HG03175 (cell line): ENCODE measurements around the gene UBE2R2.
A peak's percentile ranks its signal among the peaks of the same experiment; 100 is the strongest.
"Not testable (repeated sequence)": the region's sequence is repeated elsewhere in the genome, so short reads cannot be mapped to it uniquely, and the experiment has no call there.

Experiments
- ATAC-seq: cut with Tn5 transposase; IDR thresholded peaks from one replicate; pipeline ENCODE4 v1.9.1; 2021; ENCODE audit warnings: mild to moderate bottlenecking, moderate library complexity; ENCODE audit not compliant: unreplicated experiment

The UBE2R2 gene, protein sequence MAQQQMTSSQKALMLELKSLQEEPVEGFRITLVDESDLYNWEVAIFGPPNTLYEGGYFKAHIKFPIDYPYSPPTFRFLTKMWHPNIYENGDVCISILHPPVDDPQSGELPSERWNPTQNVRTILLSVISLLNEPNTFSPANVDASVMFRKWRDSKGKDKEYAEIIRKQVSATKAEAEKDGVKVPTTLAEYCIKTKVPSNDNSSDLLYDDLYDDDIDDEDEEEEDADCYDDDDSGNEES

DNA sequence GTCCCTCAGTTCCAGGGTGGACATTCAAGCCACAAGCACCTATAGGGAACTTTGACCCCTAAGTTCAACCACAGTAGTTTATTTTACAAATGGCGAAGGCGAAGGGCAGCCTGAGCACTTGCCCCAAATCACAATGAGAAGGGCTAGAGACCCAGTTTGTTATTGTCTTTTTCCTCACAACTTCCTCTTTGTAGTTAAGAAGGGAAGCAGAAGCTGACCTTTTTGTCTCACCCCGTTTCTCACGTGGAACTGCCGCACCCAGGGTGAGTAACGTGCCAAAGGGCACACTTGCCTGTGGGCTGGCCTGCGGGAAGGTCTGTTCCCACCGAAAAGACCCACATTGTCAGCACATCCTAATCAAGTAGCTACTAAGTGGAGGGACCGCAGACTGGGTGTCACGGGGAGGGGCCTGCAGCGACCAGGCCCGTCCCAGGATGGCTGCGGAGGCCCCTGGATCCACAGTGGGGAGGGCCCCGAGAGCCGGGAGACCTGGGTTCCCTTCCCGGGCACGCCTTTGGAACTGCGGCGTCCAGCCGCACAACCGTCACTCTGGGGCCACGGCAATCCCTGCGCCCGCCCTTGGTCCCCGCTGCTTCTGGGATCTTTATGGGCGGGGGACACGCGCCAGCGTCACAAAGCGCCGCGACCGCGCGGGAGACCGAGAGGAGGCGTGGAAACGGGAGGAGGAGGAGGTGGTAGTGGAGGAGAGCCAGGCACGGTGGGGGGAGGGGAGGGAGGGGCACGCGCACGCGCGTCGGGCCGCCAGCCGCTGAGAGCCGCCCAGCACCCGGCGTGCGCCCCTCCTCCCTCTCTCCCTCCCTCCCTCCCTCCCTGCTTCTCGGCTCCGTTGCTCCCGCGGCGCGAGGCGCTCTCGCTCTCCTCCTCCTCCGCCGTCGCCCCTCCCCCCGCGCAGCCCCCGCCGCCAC is at the start of gene UBE2R2:
Gene UBE2R2, plus strand, starts transcription at position 834 of the 926 bp plus-strand sequence. CDS start 598 bp downstream, outside the sequence.
- peak; percentile 64 for ATAC-seq

DNA sequence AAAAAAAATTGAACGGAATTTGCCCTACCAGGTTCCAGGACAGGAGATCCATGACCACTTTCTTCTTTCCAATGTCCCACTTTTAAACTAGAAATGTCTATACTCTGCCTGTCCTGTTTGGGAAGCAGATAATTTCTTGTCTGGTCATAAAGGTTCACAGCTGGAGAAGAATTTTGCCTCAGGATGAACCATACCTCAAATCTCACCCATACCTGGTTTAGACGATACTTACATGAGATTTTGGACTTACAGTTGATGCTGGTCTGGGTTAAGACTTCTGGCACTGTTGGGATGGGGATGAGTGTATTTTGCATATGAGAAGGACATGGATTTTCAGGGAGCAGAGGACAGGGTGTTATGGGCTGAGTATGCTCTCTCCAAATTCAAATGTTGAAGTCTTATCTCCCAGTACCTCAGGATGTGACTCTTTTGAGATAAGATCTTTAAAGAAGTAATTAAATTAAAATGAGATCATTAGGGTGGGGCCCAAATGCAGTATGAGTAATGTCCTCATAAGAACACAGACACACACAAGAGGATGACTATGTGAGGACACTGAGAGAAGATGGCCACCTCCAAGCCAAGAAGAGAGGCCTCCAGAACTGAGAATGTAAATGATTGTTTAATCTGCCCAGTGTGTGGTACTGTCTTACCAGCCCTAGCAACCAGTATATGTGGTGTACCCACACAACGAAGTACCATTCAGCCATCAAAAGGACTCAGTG is 46.6 kb upstream of the UBE2R2 start:
- not testable (repeated sequence) for ATAC-seq

DNA sequence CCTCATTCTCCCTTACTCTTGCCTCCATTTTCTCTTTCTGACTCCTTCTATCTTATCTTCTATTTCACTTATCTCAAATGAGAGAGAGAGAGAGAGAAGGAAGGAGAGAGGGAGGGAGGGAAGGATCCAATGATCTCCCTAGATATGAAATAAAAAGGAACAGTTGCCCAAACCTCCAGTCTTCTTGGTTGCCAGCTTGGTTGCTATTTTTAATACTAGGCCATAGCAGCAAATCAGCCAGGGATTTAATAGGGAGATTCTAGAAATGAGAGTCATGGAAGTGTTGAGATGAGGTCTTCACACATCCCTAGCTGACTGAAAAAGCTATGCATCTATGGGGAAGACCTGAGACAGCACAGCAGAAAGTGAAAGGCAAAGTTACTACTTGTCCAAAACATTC is 43.8 kb upstream of the UBE2R2 start:
- not testable (repeated sequence) for ATAC-seq

DNA sequence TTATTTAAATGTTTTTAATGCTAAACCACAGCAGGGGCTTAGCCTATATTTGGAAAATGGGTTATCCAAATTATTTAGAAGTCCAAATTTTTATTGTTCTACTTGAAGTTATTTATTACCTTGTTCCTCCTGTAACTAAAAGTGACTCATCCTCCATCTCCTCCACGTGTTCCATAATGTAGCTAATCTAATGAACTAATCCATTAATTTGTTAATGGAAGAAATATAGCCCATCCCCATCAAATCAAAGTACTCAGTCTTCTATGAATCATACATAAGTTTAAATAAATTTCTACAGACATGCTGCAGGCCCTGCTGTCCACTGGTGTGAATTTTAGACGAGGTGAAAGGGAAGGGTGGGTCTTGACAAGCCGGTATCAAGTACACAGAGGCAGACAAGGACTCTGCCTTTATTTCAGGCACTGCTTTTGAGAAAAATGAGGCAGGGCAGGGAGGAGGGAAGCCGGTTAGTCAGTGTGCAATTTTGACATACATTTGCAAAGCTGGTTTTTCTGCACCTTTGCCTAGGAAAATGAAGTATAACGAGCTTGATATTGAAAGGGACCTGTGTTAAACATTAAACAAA is 42.8 kb upstream of the UBE2R2 start:
- ATAC-seq: not testable (repeated sequence)

DNA sequence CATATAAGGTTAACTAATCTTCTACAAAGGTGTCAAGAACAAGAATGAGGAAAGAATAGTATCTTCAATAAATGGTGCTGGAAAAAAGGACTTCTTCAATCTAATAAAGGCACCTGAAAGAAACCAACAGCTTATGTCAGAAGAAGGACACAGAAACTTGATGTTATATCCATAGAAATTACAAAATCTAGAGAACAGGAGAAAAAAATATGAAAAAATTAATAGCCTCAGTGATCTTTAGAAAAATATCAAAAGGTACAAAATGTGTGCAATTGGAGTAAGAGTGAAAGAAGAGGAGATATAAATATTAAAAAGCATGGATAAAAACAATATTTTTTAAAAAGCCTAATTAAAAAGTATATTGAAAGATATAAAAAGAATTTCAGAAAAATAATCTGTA is 40.4 kb upstream of the UBE2R2 start:
- no peak for ATAC-seq

DNA sequence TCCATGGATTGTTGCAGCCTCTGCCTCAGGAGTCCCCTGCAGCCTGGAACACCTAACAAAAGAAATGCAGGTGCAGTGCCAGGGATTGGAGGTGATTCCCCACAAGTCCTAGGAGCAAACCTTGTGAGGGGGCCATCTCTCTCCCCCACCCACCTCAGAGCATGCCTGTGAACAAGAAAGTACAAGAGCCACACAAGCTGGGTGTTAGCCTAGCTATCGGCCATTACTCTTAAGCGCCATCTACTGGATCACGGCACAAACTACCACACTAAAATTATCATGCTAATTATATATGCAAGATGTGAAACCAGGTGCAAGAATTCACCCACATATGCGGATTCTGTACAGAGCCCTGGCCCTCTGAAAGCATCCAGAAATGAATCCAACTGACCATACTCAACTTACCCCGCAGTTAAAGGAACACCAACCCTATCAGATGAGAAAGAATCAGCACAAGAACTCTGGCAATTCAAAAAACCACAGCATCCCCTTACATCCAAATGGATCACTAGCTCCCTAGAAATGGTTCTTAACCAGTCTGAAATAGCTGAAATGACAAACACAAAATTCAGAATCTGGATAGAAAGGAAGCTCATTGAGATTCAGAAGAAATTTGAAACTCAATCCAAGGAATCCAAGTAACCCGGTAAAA is 38.1 kb upstream of the UBE2R2 start:
- ATAC-seq: peak; percentile 78

DNA sequence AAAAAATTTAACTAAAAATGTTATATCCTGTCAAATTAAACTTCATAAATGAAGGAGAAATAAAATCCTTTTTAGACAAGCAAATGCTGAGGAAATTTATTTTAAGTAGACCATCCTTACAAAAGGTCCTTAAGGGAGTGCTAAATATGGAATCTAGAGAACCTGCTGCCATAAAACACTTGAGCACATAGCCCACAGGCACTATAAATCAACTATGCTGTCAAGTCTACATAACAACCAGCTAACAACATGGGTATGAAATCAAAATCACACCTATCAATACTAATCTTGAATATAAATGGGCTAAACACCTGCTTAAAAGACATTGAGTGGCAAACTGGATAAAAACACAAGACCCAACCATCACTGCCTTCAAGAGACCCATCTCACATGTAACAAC is 36.7 kb upstream of the UBE2R2 start:
- no peak for ATAC-seq

DNA sequence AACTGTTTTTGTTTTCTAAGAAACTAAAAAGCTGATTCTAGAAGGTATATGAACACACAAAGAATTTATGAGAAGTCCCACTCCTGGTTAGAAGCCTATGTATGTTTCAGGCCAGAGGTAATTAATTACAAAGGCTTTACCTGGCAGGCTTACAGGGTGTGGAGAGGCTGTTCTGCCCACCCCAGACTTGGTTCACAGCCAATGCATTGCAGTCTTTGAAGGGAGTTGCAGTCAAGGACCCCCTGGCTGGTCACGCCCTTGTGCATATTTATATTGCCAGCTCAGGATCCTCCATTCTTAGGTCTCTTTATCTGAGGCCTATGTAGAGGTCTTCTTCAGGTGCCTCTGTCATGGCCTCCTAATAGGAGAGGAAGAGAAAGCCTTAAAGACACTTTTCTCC is 35.2 kb upstream of the UBE2R2 start:
- ATAC-seq: no peak

DNA sequence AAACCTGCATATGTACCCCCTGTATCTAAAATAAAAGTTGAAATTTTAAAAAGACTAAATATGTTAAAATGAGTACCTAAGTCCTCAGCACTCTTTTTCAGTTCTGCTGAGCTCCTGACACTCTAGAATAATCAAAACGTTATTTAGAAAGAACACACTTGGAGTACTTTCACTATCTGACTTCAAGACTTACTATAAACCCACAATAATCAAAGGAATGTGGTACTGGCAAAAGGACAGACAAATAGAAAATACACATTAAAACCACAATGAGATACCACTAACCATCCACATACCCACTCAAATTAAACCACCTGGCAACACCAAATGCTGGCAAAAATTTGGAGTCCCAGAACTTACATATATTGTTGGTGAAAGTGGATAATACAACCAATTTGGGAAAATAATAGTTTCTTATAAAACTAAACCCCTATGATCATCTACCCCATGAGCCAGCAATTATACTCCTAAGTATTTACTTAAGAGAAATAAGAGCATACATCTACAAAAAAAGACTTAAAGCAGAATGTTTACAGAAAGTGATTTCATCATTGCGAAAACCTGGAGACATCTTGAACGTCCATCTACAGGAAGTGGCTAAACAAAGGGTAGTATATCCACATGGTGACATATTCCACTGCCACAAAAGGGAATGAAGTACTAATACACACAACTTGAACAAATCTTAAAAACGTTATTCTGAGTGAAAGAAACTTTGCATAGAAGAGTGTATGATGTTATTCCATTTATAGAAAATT is 34.4 kb upstream of the UBE2R2 start:
- ATAC-seq: no peak

DNA sequence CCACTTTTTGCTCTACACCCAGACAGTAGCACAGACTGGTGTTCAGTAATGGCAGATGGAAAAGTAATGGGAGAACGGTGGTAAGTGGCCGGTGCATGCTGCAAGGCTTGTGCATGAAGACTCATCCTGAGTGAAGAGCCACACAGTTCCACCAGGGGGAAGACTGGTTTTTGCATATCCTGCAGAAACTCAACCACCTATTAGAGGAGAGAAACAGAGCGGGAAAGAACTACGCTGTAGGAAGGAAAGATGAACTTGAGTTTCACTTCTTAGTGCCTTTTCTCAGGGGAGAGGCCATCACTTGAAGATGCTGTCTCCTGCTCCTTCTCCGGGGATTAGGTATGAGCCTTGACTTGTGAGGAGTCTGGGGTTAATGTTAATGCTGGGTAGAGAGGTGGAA is 31.0 kb upstream of the UBE2R2 start:
- ATAC-seq: no peak

DNA sequence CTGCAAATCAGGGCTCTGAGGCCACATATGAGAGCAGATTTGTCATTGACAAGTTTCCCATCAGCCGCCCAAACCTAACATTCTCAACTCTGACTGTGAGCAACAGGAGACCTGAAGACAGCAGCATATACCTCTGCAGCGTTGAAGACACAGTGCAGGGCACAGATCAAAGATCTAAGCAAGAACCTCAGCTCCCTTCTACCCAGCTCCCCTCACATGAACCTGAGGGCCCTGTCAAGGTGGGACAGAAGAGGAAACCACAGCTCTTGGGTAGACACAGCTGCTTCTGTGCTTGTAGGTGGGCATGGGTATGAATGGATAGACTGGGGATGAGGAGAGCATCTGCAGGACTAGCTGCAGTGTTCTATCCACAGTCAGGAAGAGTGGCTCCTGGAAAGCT is 30.3 kb upstream of the UBE2R2 start:
- no peak for ATAC-seq

DNA sequence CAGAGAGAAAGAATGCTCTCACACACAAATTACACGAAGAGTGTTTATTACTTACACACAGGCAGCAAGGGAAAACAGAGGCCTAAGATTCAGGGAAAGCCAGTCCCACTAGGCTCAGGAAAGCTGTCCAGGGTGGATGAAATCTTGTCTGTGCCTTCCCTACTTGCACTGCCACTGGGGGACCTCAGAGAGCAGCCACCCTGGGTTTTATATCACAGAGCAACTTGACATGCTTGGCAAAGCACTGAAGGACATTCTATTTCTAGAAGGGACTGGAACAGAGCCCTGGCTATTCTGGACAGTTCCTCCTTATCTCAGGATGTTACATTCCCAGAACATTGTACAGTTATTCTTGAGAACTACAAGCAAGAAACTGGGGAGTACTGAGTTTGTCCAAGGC is 29.1 kb upstream of the UBE2R2 start:
- no peak for ATAC-seq

DNA sequence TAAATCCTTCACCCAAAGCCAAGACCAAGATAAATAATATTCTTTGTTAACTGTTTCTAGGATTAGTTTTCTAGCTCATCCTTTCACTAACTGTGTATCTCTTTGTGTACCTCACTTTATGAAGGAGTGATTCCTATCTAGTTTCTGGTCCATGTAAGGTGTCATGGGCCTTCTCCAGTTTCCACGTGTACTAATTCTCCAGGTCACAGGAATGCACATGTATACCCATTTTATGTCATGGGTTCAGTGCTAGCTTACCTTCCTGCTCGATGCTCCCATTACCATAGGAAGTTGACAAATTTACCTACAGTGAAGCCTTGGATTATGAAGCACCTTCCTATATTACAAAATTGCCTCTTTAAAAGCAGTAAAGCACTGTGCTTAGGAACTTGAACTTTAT is 27.5 kb upstream of the UBE2R2 start:
- ATAC-seq: not testable (repeated sequence)

DNA sequence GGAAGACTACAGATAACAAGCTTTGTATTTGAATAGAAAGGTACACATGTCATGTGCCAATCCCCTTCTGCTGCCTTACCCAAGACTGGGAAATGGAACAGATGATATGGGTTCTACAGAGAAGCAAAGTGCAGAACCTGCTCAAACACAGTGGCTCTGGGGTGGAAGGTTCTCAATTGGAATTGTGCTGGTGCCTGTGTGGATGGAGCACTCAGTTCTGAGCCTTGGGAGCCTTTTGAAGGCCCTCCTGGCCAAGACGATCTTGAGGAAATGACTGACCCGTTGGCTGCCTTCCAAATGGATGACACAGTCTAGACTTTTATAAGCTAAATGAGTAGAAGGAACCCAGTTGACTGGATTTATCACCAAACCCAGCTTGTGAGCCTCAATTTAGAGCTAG is 25.8 kb upstream of the UBE2R2 start:
- ATAC-seq: no peak

DNA sequence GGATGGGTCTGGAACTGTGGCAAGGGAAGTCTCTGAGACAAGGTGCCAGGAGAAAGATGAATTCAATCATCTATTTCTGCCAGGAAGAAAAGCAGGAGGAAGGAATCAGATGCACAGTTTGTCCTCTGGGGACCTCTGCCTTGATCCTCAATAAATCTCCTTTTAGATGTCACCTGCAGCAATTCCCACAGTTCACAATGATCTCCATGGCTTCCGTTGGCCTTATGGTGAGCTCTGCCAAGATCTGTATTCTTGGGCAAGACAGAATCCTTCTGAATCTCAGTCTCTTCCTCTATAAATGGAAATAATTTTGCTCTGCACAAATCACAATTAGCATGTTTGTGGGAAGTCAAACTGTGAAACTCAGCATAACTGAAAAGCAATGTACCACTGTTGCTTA is 23.5 kb upstream of the UBE2R2 start:
- ATAC-seq: not testable (repeated sequence)

DNA sequence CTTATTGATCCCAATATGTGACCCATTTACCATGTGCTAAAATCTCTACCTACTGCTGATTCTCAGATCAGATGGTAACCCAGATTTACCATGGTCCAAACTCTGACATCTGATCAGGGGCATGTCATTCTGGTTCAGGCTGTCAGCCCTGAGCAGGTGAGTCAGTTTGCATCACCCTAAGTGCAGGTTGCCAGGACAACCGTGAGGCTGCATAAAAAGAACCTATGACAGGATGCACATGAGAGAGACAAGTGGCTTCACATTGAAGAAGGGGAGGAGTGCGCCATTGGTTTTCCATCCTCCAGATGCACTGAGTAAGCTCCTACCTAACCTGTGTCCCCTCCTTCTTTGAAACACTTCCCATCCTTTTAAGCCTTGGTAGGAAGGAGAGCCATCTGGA is 22.4 kb upstream of the UBE2R2 start:
- ATAC-seq: no peak

DNA sequence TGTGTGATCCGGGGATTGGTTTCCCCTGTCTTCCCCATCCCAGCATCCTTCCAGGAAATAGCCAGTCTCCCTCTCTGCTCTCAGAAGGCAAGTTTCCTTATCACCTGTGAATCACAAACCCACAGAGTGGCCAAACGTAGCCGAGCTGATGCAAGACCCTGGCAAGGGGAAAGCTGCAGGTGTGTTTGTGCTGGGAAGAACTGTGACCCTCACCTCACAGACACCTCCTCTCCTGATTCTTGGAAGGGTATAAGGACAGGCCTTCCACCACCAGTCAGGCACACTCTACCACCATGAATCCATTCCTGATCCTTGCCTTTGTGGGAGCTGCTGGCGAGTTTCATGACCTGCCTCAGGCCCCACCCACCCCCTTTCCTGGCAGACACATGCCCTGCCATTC is 21.7 kb upstream of the UBE2R2 start, which contains the start of gene PRSS3:
Gene PRSS3, plus strand, starts transcription at position 281 of the 400 bp plus-strand sequence. Its CDS starts 13 bp downstream, at position 294.
- ATAC-seq: no peak

DNA sequence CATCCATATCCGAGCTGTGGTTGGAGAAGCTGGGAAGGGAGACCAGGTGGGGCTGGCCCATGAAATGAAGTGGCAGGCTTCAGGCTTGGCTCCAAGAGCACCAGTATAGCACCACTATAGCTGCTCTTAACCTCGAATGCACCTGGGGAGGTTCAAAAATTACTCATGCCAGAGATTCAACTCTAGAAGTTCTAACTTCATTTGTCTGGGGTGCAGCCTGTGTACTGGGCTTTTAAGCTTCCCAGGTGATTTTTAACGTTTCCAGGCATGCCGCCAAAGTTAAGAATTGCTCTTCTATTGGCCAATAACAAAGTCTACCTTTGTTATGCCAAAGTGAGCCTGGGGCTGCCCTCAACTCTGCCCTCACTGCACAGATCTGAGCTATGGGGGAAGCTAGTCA is 21.1 kb upstream of the UBE2R2 start:
- ATAC-seq: no peak

DNA sequence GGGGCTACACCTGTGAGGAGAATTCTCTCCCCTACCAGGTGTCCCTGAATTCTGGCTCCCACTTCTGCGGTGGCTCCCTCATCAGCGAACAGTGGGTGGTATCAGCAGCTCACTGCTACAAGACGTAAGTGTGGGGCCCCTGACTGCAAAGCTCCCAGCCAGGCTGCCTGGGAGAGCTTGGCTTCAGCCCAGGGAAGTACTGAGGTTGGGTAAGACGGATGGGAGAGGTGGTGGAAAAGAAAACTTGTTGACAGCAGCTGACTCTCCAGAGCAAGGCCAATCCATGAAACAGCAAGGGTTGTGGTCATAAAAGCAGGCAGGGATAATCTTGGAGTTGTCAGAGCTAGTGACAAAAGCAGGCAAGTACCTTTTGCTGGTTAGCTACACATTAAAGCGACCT is 20.3 kb upstream of the UBE2R2 start:
- ATAC-seq: not testable (repeated sequence)

DNA sequence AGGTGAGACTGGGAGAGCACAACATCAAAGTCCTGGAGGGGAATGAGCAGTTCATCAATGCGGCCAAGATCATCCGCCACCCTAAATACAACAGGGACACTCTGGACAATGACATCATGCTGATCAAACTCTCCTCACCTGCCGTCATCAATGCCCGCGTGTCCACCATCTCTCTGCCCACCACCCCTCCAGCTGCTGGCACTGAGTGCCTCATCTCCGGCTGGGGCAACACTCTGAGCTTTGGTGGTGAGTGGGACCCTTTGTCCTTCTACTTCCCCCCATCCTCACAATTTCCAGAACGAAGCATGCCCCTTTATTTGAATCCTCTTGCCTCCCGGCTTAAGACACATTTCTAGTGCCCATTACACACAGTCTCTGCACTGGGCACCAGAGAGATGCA is 19.1 kb upstream of the UBE2R2 start:
- ATAC-seq: no peak
